K562 (cell line): ENCODE data around the gene TMC4. TPM values are rescaled to one million over a fixed set of nuclear protein-coding genes. Genes with fewer than 3 reads are reported as not detected.

Experiments
- ATAC-seq: fragments of 200-7000 bp; cut with Tn5 transposase; 3 replicates; pipeline ENCODE4 v1.9.1; 2020; ENCODE audit warnings: moderate library complexity
- BruUV-seq: library from RNA; stranded (reverse); fragments of 400-500 nt; replicated peaks from 2 replicates; lab custom pipeline; 2021; lab: Mats Ljungman, UMichigan
- CTCF ChIA-PET: fragments of 300-600 bp; formaldehyde crosslinking; extraction: SDS; loops from one replicate; lab custom pipeline; 2021; ENCODE audit warnings: low intra/inter-chr PET ratio; lab: Yijun Ruan, JAX
- POLR2A ChIA-PET: fragments of 300-600, 350-650 bp; sonication (Branson Sonifier 250); formaldehyde crosslinking; extraction: SDS; loops from one replicate; lab custom pipeline; 2021; ENCODE audit warnings: antibody characterized with exemption, inconsistent platforms; lab: Yijun Ruan, JAX
- DNase-seq, 4 experiments: peaks; one replicate each; pipeline versions ENCODE4 v3.0.0 to v3.0.0-alpha.2; 2011 to 2018; ENCODE audit warnings: low spot score in 3 of 4, mixed read lengths in 3 of 4; ENCODE audit errors: extremely low read depth in 1 of 4
- FAIRE-seq: peaks from 2 replicates; lab custom pipeline; 2011; peaks lifted over from hg19 to GRCh38; lab: Jason Lieb, UNC
- H2AFZ ChIP-seq: 2 replicates; pipeline ENCODE4 v1.6.0; 2011; ENCODE audit warnings: low read depth, low read length, control low read depth, inconsistent platforms
- H3K27ac ChIP-seq: fragments of 200-600 bp; 3 replicates; pipeline ENCODE4 v1.8.0; 2011; ENCODE audit warnings: low read depth, mild to moderate bottlenecking, control low read depth, inconsistent platforms, low read length, moderate library complexity, mixed read lengths; ENCODE audit errors: extremely low read depth
- H3K27me3 ChIP-seq, 2 experiments: fragments of 300-600 bp in 1 of 2; 2 replicates in 1 of 2; 3 replicates in 1 of 2; pipeline versions ENCODE4 v1.6.0 to v1.8.0; 2011; ENCODE audit warnings: inconsistent platforms in 2 of 2, low read length in 2 of 2, mild to moderate bottlenecking in 1 of 2, mixed read lengths in 1 of 2, moderate library complexity in 1 of 2; ENCODE audit not compliant: control insufficient read depth in 2 of 2, insufficient read depth in 2 of 2
- H3K36me3 ChIP-seq: fragments of 300-600 bp; 3 replicates; pipeline ENCODE4 v1.8.0; 2011; ENCODE audit warnings: mild to moderate bottlenecking, low read length, inconsistent platforms; ENCODE audit not compliant: control insufficient read depth, insufficient read depth
- H3K4me1 ChIP-seq, 2 experiments: fragments of 200-600 bp in 1 of 2; replicated peaks in 1 of 2; 2 replicates in 1 of 2; 3 replicates in 1 of 2; pipeline versions ENCODE4 v1.5.1 to v1.8.0; 2011; ENCODE audit warnings: inconsistent platforms in 2 of 2, low read length in 2 of 2, mild to moderate bottlenecking in 1 of 2, mixed read lengths in 1 of 2, moderate library complexity in 1 of 2; ENCODE audit not compliant: control insufficient read depth in 2 of 2, insufficient read depth in 2 of 2
- H3K4me2 ChIP-seq: 2 replicates; pipeline ENCODE4 v1.6.1; 2011; ENCODE audit warnings: low read length, control low read depth, inconsistent platforms, mixed read lengths; ENCODE audit not compliant: insufficient read depth
- H3K4me3 ChIP-seq: fragments of 200-600 bp; sonication (generic), shearing (Covaris generic); 2 replicates; pipeline ENCODE4 v1.5.1; 2016; ENCODE audit warnings: control low read depth, inconsistent platforms
- H3K79me2 ChIP-seq: fragments of 200-600 bp; 3 replicates; pipeline ENCODE4 v1.8.0; 2011; ENCODE audit warnings: low read length, inconsistent platforms; ENCODE audit not compliant: control insufficient read depth, insufficient read depth
- H3K9ac ChIP-seq, 2 experiments: 2 replicates each; pipeline versions ENCODE4 v1.6.0 to v1.6.1; 2011; ENCODE audit warnings: low read depth in 2 of 2, low read length in 2 of 2, control low read depth in 1 of 2, inconsistent platforms in 1 of 2, mild to moderate bottlenecking in 1 of 2, mixed read lengths in 1 of 2; ENCODE audit not compliant: insufficient read depth in 1 of 2
- H3K9me1 ChIP-seq: one replicate; pipeline ENCODE4 v1.6.0; 2011; ENCODE audit warnings: inconsistent platforms, mild to moderate bottlenecking, low read length, moderate library complexity; ENCODE audit not compliant: control insufficient read depth, insufficient read depth
- H3K9me3 ChIP-seq: replicated peaks from 2 replicates; pipeline ENCODE4 v1.5.1; 2011; ENCODE audit warnings: low read depth, low read length, inconsistent platforms; ENCODE audit not compliant: control insufficient read depth, insufficient read depth
- H4K20me1 ChIP-seq: replicated peaks from 2 replicates; pipeline ENCODE4 v1.6.1; 2011; ENCODE audit warnings: low read length, inconsistent platforms, mixed read lengths; ENCODE audit not compliant: control insufficient read depth, insufficient read depth
- CCAR2 ChIP-seq: fragments of 200-400 bp; formaldehyde crosslinking; IDR thresholded peaks from 2 replicates; pipeline ENCODE4 v1.6.1; 2017; ENCODE audit warnings: mild to moderate bottlenecking, low read depth, low read length
- FOXJ3 ChIP-seq: sonication (generic); formaldehyde crosslinking; IDR thresholded peaks from 2 replicates; pipeline ENCODE4 v1.4.0; 2020; ENCODE audit warnings: mild to moderate bottlenecking, missing genetic modification reagents
- GTF2B ChIP-seq: IDR thresholded peaks from 2 replicates; pipeline ENCODE4 v1.6.1; 2011; ENCODE audit not compliant: insufficient read length; ENCODE audit errors: extremely low read depth
- KLF16 ChIP-seq: IDR thresholded peaks from 2 replicates; pipeline ENCODE4 v1.6.1; 2016; ENCODE audit warnings: antibody characterized with exemption
- MYC ChIP-seq, 2 experiments: fragments of 250-450 bp in 1 of 2; sonication (Bioruptor Pico) in 1 of 2; IDR thresholded peaks; 2 replicates each; pipeline versions ENCODE4 v1.5.1 to v1.6.1; 2012 to 2021; ENCODE audit warnings: low read depth in 2 of 2, borderline replicate concordance in 1 of 2, improper control_type of control experiment in 1 of 2, low read length in 1 of 2, mild to moderate bottlenecking in 1 of 2, moderate library complexity in 1 of 2
- NR1H2 ChIP-seq: sonication (generic); formaldehyde crosslinking; IDR thresholded peaks from 2 replicates; pipeline ENCODE4 v1.4.0; 2020; ENCODE audit warnings: mild to moderate bottlenecking, missing genetic modification reagents
- POLR2AphosphoS5 ChIP-seq: IDR thresholded peaks from 2 replicates; pipeline ENCODE4 v1.6.1; 2011; ENCODE audit warnings: mild to moderate bottlenecking, low read depth, low read length, moderate library complexity; ENCODE audit not compliant: control insufficient read depth, insufficient read depth
- ZNF121 ChIP-seq: sonication (generic); formaldehyde crosslinking; conservative IDR thresholded peaks from 2 replicates; pipeline ENCODE4 v1.8.0; 2022; ENCODE audit warnings: missing genetic modification reagents
- ZNF174 ChIP-seq: fragments of 250-450 bp; sonication (Bioruptor Pico); IDR thresholded peaks from 2 replicates; pipeline ENCODE4 v1.4.0; 2020; ENCODE audit warnings: mild to moderate bottlenecking
- ZNF395 ChIP-seq: fragments of 200-800 bp; sonication (Bioruptor generic); IDR thresholded peaks from 2 replicates; pipeline ENCODE4 v1.6.1; 2017; ENCODE audit warnings: missing genetic modification characterization, missing compliant biosample characterization
- ZNF518B ChIP-seq: fragments of 250-450 bp; sonication (Bioruptor Pico); IDR thresholded peaks from 2 replicates; pipeline ENCODE4 v1.5.0; 2021; ENCODE audit warnings: mild to moderate bottlenecking, moderate library complexity
- ZNF592 ChIP-seq: fragments of 450-650 bp; IDR thresholded peaks from 2 replicates; pipeline ENCODE4 v1.6.1; 2017; ENCODE audit warnings: antibody characterized with exemption, mild to moderate bottlenecking
- WGBS: fragments of 100-300 bp; shearing (Covaris generic); methylation state at CpG from one replicate; pipeline ENCODE4 v1.1.6; 2016; ENCODE audit warnings: low coverage, mixed read lengths; ENCODE audit not compliant: insufficient coverage; ENCODE audit errors: missing lambda C conversion rate; 5-methylcytosine and 5-hydroxymethylcytosine counted together
- in situ Hi-C: fragments of 300-500 bp; cut with MboI; formaldehyde crosslinking; loops from 4 replicates; pipeline ENCODE4 v1.15.0; 2018; ENCODE audit warnings: inconsistent platforms, mixed read lengths
- intact Hi-C: fragments of 100-400 bp; cut with micrococcal nuclease; formaldehyde crosslinking; loops from 2 replicates; pipeline ENCODE4 v1.14.2; 2022
- polyA plus RNA-seq, 8 experiments: library from polyadenylated mRNA; depleted of rRNA in 4 of 8; stranded (reverse) in 5 of 8; unstranded in 3 of 8; fragments of >200 nt; fragmentation: Nextera tagmentation in 2 of 8; fragmentation: Illumina TruSeq in 1 of 8; extraction: Ambion mirVana in 2 of 8; extraction: Trizol in 1 of 8; gene quantifications; 2 replicates each; pipeline versions ENCODE4 v1.2.1 to v1.2.3, GENCODE V29; 2011 to 2014; ENCODE audit warnings: inconsistent platforms in 1 of 8, missing spikeins in 1 of 8
- total RNA-seq, 7 experiments: library from RNA; depleted of rRNA in 6 of 7; stranded (reverse); fragments of >200 nt in 6 of 7; fragmentation: Illumina TruSeq in 2 of 7; extraction: Trizol in 2 of 7; gene quantifications; 2 replicates each; pipeline versions ENCODE4 v1.2.1 to v1.2.3, GENCODE V29; 2011 to 2021; ENCODE audit warnings: low replicate concordance in 1 of 7

The TMC4 gene
- total and polyA plus RNA-seq, 9 of the 15 experiments (the other 6 are each of a cell fraction or from before 2014, with no cell fraction given), result 0.12 to 0.79 (median 0.36) TPM; not detected in 2

GRCh38 chr19:54141356-54141755, 31.6 kb downstream of the TMC4 start:
- H3K27ac ChIP-seq, result no peak overlapping the region
- TF ChIP-seq NR1H2 (no peak), KLF16 (no peak), ZNF121 (CRISPR knock-in tag) (no peak), GTF2B (no peak), CCAR2 (no peak), ZNF592 (no peak), ZNF518B (CRISPR knock-in tag) (no peak), POLR2AphosphoS5 (no peak), MYC (IDR thresholded peaks at IDR 0.05; ENCODE audit: low read depth, low read length) (no peak), MYC (CRISPR knock-in tag; IDR thresholded peaks at IDR 0.05; ENCODE audit: borderline replicate concordance, low read depth) (no peak), ZNF174 (CRISPR knock-in tag) (no peak), ZNF395 (CRISPR knock-in tag) (no peak), FOXJ3 (CRISPR knock-in tag) (no peak)

More at GRCh38 chr19:54141356-54141755, 31.6 kb downstream of the TMC4 start:
- in situ Hi-C loops, result no loop called here
- Histone ChIP-seq H3K4me1 (peaks cover 10 to 25% of the 10 kb centered on the region in 2 experiments; a peak in 4 of 5 replicates), H4K20me1 (peaks cover 26% of the 10 kb centered on the region), H3K27me3 (no peaks in the 10 kb centered on the region), H3K4me3 (no peak overlapping the region), H3K4me2 (no peak overlapping the region), H3K9me1 (peaks cover 16% of the 10 kb centered on the region), H3K79me2 (peaks cover 52% of the 10 kb centered on the region), H3K36me3 (peaks cover 77% of the 10 kb centered on the region), H3K9ac (no peak overlapping the region), H2AFZ (no peak overlapping the region), H3K9me3 (no peaks in the 10 kb centered on the region)
- 95% methylated on average over 3 of the region's 3 CpGs for WGBS
- ChIA-PET POLR2A (interaction anchor here (1.1 kb wide), 1 partner anchor 14 kb away, joined by 3 read pairs; no protein-coding TSS in a partner anchor), CTCF (no interaction called here)
- no peak for ATAC-seq
- DNase-seq, result no peak
- FAIRE-seq, result no peak
- no TSS peak for BruUV-seq
- intact Hi-C loops, result no loop called here
